Sigmoid colon (tissue), 4 donors: ENCODE measurements around the gene EXOC6.

Experiments
- EP300 ChIP-seq, 4 donors: sonication (generic); formaldehyde crosslinking; IDR thresholded peaks; one replicate each; pipeline ENCODE4 v1.6.1; 2017; ENCODE audit warnings: antibody characterized with exemption in 4 of 4
- POLR2A ChIP-seq, 2 donors: fragments of 450-650 bp; IDR thresholded peaks; one replicate each; pipeline ENCODE4 v1.6.1; 2016; ENCODE audit warnings: antibody characterized with exemption in 2 of 2, mild to moderate bottlenecking in 2 of 2, moderate library complexity in 2 of 2

DNA sequence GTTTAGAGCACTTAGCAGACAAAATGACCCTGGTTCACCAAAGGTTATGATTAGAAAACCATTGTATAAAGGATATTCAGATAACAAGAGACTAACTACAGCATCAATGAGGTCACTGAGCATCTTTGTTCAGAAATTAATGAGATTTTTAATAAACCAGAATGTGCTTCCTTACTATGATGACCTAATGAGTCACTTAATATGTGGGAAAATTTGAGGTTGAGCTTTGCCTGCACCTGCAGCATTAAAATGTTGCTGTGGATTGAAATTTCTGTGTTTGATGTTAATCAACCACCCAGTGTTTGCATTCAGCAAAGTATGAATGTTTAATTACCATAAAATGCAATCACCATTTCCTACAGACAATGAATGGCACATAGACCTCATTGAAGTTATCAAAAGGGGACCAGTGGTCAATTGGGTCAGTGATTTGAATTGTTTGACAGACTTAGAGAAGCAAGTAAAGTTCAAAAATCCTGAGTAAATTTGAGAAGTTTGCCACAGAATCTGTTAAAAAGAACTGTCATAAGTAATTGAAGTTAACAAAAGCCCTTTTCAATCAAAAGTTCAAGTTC, 45.8 kb downstream of the EXOC6 start:
- no peak for TF ChIP-seq EP300 (IDR thresholded peaks at IDR 0.05)
- no peak for TF ChIP-seq POLR2A (IDR thresholded peaks at IDR 0.05)
